Sigmoid colon (tissue), 7 donors: Measurements from ENCODE around the gene TMEM86B. TPM values are rescaled to one million over a fixed set of nuclear protein-coding genes. Genes with fewer than 3 reads are reported as not detected.

Experiments used
- DNase-seq: peaks from one replicate; pipeline ENCODE4 v3.0.0-alpha.2; 2019
- H3K27ac ChIP-seq, 4 donors: fragments of 200-600 bp; sonication (generic); one replicate each; pipeline ENCODE4 v1.5.1; 2016 to 2019; ENCODE audit warnings: mild to moderate bottlenecking in 1 of 4
- H3K27me3 ChIP-seq, 3 donors: fragments of 200-600 bp; sonication (generic); one replicate each; pipeline ENCODE4 v1.5.1; 2019; ENCODE audit warnings: mild to moderate bottlenecking in 1 of 3
- H3K36me3 ChIP-seq, 4 donors: fragments of 200-600 bp; sonication (generic); one replicate each; pipeline ENCODE4 v1.5.1; 2016 to 2019
- H3K4me1 ChIP-seq, 4 donors: fragments of 200-600 bp; sonication (generic); one replicate each; pipeline ENCODE4 v1.5.1; 2017 to 2019
- H3K4me3 ChIP-seq, 4 donors: fragments of 200-600 bp; sonication (generic); one replicate each; pipeline ENCODE4 v1.5.1; 2017 to 2019; ENCODE audit warnings: mild to moderate bottlenecking in 2 of 4, moderate library complexity in 1 of 4
- H3K9me3 ChIP-seq, 4 donors: fragments of 200-600 bp in 3 of 4; sonication (generic) in 3 of 4; one replicate each; pipeline versions ENCODE4 v1.5.1 to v1.6.1; 2013 to 2019
- CTCF ChIP-seq, 4 experiments: fragments of 450-650 bp in 3 of 4; fragments of 200-600 bp in 1 of 4; IDR thresholded peaks; one replicate each; pipeline ENCODE4 v1.5.1; 2016 to 2019; ENCODE audit warnings: antibody characterized with exemption in 4 of 4, mild to moderate bottlenecking in 3 of 4, moderate library complexity in 2 of 4
- EP300 ChIP-seq, 4 donors: sonication (generic); formaldehyde crosslinking; IDR thresholded peaks; one replicate each; pipeline ENCODE4 v1.6.1; 2017; ENCODE audit warnings: antibody characterized with exemption in 4 of 4
- POLR2A ChIP-seq, 2 donors: fragments of 450-650 bp; IDR thresholded peaks; one replicate each; pipeline ENCODE4 v1.6.1; 2016; ENCODE audit warnings: antibody characterized with exemption in 2 of 2, mild to moderate bottlenecking in 2 of 2, moderate library complexity in 2 of 2
- POLR2AphosphoS5 ChIP-seq, 4 donors: sonication (generic); formaldehyde crosslinking; IDR thresholded peaks; one replicate each; pipeline ENCODE4 v1.6.1; 2017; ENCODE audit warnings: antibody characterized with exemption in 4 of 4
- WGBS, 2 donors: extraction: QIAGEN DNeasy Blood & Tissue Kit; methylation state at CpG; one replicate each; pipeline ENCODE4 v1.1.7; 2013; 5-methylcytosine and 5-hydroxymethylcytosine counted together
- intact Hi-C: fragments of 100-400 bp; cut with DNase I; formaldehyde crosslinking; loops from one replicate; pipeline ENCODE4 v1.15.1; 2023
- polyA plus RNA-seq, 3 donors: library from polyadenylated mRNA; stranded (reverse); fragments of 200-250 nt; gene quantifications; one replicate each; pipeline ENCODE4 v1.2.3, GENCODE V29; 2013
- total RNA-seq, 4 donors: library from RNA; depleted of rRNA; stranded (reverse); fragments of >200 nt; gene quantifications; one replicate each; pipeline ENCODE4 v1.1.0, GENCODE V29; 2016
- donor health status: healthy with polysubstance abuse.
- donor health status: Bipolar disorder and iron deficiency.
- donor health status: healthy.

The TMEM86B gene
- total and polyA plus RNA-seq, 7 donors = 0.69 to 7.9 (median 1.8) TPM

- intact Hi-C loops = no loop called here
- no peak overlapping the region for H3K4me3 ChIP-seq
- TF ChIP-seq EP300 (IDR thresholded peaks at IDR 0.05) (no peak), CTCF (IDR thresholded peaks at IDR 0.05) (no peak), POLR2A (IDR thresholded peaks at IDR 0.05) (no peak), POLR2AphosphoS5 (IDR thresholded peaks at IDR 0.05) (no peak)
- H3K36me3 ChIP-seq = peaks cover 0 to 73% (median 11%) of the 10 kb centered on the region in 4 donors
- WGBS, 2 donors = 96% methylated on average over 36 of the region's 36 CpGs
- H3K4me1 ChIP-seq = peaks cover 0 to 4% (median 3%) of the 10 kb centered on the region in 4 donors
- no peaks in the 10 kb centered on the region for H3K9me3 ChIP-seq
- H3K27ac ChIP-seq = no peak overlapping the region
- DNase-seq = no peak
- no peaks in the 10 kb centered on the region for H3K27me3 ChIP-seq
Measured at GRCh38 chr19:55273978-55274707, 45.6 kb upstream of the TMEM86B start.

GRCh38 chr19:55272142-55272541 lies 43.6 kb upstream of the TMEM86B start:
- intact Hi-C loops = no loop called here
- 96% methylated on average over 18 of the region's 18 CpGs for WGBS, 2 donors
- Histone ChIP-seq H3K36me3 (peaks cover 0 to 66% (median 9%) of the 10 kb centered on the region in 4 donors), H3K9me3 (no peaks in the 10 kb centered on the region), H3K27ac (no peak overlapping the region), H3K4me3 (no peak overlapping the region), H3K27me3 (no peaks in the 10 kb centered on the region), H3K4me1 (no peaks in the 10 kb centered on the region)
- DNase-seq = no peak
- no peak for TF ChIP-seq POLR2AphosphoS5 (IDR thresholded peaks at IDR 0.05)
- TF ChIP-seq CTCF (IDR thresholded peaks at IDR 0.05) = no peak
- no peak for TF ChIP-seq EP300 (IDR thresholded peaks at IDR 0.05)
- no peak for TF ChIP-seq POLR2A (IDR thresholded peaks at IDR 0.05)

- H3K4me3 ChIP-seq = no peak overlapping the region
- intact Hi-C loops = no loop called here
- no peaks in the 10 kb centered on the region for H3K4me1 ChIP-seq
- TF ChIP-seq CTCF (IDR thresholded peaks at IDR 0.05) (no peak), POLR2A (IDR thresholded peaks at IDR 0.05) (no peak), POLR2AphosphoS5 (IDR thresholded peaks at IDR 0.05) (no peak), EP300 (IDR thresholded peaks at IDR 0.05) (no peak)
- no peak for DNase-seq
- H3K27me3 ChIP-seq = no peaks in the 10 kb centered on the region
- no peak overlapping the region for H3K27ac ChIP-seq
- peaks cover 0 to 61% (median 9%) of the 10 kb centered on the region in 4 donors for H3K36me3 ChIP-seq
- WGBS, 2 donors = 95 to 96% methylated on average over 25 of the region's 25 CpGs
- H3K9me3 ChIP-seq = no peaks in the 10 kb centered on the region
Measured at GRCh38 chr19:55270172-55270942, 41.8 kb upstream of the TMEM86B start.

- DNase-seq = no peak
- H3K27ac ChIP-seq = no peak overlapping the region
- H3K4me1 ChIP-seq = no peaks in the 10 kb centered on the region
- H3K36me3 ChIP-seq = peaks cover 0 to 53% (median 8%) of the 10 kb centered on the region in 4 donors
- no peaks in the 10 kb centered on the region for H3K9me3 ChIP-seq
- no peak overlapping the region for H3K4me3 ChIP-seq
- TF ChIP-seq POLR2AphosphoS5 (IDR thresholded peaks at IDR 0.05) = no peak
- no peak for TF ChIP-seq EP300 (IDR thresholded peaks at IDR 0.05)
- no peak for TF ChIP-seq POLR2A (IDR thresholded peaks at IDR 0.05)
- TF ChIP-seq CTCF (IDR thresholded peaks at IDR 0.05) = no peak
- intact Hi-C loops = no loop called here
- 96 to 97% methylated on average over 8 of the region's 8 CpGs for WGBS, 2 donors
- no peaks in the 10 kb centered on the region for H3K27me3 ChIP-seq
Measured at GRCh38 chr19:55269299-55269698, 40.7 kb upstream of the TMEM86B start.
